H1 (cell line): ENCODE measurements around the gene NEDD4L. TPM values are rescaled to one million over a fixed set of nuclear protein-coding genes. Genes with fewer than 3 reads are reported as not detected.

Source experiments
- POU5F1 ChIP-seq: IDR thresholded peaks from 2 replicates; pipeline ENCODE4 v1.6.1; 2011; ENCODE audit warnings: low read depth, mild to moderate bottlenecking, low read length, moderate library complexity
- TCF12 ChIP-seq: IDR thresholded peaks from 2 replicates; pipeline ENCODE4 v1.6.1; 2011; ENCODE audit warnings: low read depth, mild to moderate bottlenecking, low read length
- polyA plus RNA-seq, 7 experiments: library from polyadenylated mRNA; depleted of rRNA in 3 of 7; stranded (reverse) in 5 of 7; unstranded in 2 of 7; fragments of >200 nt in 5 of 7; fragments of 200-250 nt in 2 of 7; gene quantifications; 1 replicate in 5 of 7; 2 replicates in 1 of 7; 4 replicates in 1 of 7; pipeline versions ENCODE4 v1.2.1 to v1.2.3, GENCODE V29; 2011 to 2013; ENCODE audit warnings: missing spikeins in 2 of 7, mixed read lengths in 2 of 7
- total RNA-seq: library from RNA; stranded (reverse); fragmentation: NEBNext Ultra II Directional; extraction: Animal tissue kit (Norgen Biotek cat#: 25700); gene quantifications from 2 replicates; pipeline ENCODE4 v1.2.1, GENCODE V29; 2021
- TF ChIP-seq, protein P1 (sequence below): fragments of 300-600 bp; sonication (generic); IDR thresholded peaks from 2 replicates; pipeline ENCODE4 v1.7.1; 2012; ENCODE audit warnings: low read length, moderate library complexity, mild to moderate bottlenecking, inconsistent platforms; ENCODE audit not compliant: insufficient replicate concordance
- TF ChIP-seq, protein P2 (sequence below): IDR thresholded peaks from 2 replicates; pipeline ENCODE4 v1.6.1; 2012; ENCODE audit warnings: low read length, inconsistent platforms

NEDD4L gene
- total and polyA plus RNA-seq, 2 of the 8 experiments (the other 6 are each of a cell fraction or from before 2014, with no cell fraction given): 37.3 to 69.8 TPM

DNA sequence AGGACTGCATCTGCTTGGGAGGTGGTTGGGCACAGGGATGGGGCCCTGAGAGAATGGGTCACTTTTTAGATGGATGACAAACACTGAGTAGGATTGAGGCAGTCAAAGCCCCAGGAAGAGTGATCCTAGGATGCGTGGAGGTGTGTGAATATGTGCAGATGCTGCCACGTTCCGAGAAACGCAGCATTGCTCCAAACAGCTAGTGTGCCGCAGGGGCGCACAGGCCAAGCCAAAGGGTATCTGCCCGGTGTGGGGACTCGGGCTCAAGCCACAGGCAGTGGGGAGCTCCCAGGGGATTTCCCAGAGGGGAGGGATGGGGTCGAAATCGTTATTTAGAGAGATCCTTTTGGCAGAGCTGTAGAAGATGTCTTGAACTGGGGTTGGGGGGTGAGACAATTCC lies 310.8 kb downstream of the NEDD4L start (continued):
- TF ChIP-seq, protein P1, sequence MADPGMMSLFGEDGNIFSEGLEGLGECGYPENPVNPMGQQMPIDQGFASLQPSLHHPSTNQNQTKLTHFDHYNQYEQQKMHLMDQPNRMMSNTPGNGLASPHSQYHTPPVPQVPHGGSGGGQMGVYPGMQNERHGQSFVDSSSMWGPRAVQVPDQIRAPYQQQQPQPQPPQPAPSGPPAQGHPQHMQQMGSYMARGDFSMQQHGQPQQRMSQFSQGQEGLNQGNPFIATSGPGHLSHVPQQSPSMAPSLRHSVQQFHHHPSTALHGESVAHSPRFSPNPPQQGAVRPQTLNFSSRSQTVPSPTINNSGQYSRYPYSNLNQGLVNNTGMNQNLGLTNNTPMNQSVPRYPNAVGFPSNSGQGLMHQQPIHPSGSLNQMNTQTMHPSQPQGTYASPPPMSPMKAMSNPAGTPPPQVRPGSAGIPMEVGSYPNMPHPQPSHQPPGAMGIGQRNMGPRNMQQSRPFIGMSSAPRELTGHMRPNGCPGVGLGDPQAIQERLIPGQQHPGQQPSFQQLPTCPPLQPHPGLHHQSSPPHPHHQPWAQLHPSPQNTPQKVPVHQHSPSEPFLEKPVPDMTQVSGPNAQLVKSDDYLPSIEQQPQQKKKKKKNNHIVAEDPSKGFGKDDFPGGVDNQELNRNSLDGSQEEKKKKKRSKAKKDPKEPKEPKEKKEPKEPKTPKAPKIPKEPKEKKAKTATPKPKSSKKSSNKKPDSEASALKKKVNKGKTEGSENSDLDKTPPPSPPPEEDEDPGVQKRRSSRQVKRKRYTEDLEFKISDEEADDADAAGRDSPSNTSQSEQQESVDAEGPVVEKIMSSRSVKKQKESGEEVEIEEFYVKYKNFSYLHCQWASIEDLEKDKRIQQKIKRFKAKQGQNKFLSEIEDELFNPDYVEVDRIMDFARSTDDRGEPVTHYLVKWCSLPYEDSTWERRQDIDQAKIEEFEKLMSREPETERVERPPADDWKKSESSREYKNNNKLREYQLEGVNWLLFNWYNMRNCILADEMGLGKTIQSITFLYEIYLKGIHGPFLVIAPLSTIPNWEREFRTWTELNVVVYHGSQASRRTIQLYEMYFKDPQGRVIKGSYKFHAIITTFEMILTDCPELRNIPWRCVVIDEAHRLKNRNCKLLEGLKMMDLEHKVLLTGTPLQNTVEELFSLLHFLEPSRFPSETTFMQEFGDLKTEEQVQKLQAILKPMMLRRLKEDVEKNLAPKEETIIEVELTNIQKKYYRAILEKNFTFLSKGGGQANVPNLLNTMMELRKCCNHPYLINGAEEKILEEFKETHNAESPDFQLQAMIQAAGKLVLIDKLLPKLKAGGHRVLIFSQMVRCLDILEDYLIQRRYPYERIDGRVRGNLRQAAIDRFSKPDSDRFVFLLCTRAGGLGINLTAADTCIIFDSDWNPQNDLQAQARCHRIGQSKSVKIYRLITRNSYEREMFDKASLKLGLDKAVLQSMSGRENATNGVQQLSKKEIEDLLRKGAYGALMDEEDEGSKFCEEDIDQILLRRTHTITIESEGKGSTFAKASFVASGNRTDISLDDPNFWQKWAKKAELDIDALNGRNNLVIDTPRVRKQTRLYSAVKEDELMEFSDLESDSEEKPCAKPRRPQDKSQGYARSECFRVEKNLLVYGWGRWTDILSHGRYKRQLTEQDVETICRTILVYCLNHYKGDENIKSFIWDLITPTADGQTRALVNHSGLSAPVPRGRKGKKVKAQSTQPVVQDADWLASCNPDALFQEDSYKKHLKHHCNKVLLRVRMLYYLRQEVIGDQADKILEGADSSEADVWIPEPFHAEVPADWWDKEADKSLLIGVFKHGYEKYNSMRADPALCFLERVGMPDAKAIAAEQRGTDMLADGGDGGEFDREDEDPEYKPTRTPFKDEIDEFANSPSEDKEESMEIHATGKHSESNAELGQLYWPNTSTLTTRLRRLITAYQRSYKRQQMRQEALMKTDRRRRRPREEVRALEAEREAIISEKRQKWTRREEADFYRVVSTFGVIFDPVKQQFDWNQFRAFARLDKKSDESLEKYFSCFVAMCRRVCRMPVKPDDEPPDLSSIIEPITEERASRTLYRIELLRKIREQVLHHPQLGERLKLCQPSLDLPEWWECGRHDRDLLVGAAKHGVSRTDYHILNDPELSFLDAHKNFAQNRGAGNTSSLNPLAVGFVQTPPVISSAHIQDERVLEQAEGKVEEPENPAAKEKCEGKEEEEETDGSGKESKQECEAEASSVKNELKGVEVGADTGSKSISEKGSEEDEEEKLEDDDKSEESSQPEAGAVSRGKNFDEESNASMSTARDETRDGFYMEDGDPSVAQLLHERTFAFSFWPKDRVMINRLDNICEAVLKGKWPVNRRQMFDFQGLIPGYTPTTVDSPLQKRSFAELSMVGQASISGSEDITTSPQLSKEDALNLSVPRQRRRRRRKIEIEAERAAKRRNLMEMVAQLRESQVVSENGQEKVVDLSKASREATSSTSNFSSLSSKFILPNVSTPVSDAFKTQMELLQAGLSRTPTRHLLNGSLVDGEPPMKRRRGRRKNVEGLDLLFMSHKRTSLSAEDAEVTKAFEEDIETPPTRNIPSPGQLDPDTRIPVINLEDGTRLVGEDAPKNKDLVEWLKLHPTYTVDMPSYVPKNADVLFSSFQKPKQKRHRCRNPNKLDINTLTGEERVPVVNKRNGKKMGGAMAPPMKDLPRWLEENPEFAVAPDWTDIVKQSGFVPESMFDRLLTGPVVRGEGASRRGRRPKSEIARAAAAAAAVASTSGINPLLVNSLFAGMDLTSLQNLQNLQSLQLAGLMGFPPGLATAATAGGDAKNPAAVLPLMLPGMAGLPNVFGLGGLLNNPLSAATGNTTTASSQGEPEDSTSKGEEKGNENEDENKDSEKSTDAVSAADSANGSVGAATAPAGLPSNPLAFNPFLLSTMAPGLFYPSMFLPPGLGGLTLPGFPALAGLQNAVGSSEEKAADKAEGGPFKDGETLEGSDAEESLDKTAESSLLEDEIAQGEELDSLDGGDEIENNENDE: no peak
- TF ChIP-seq, protein P2, sequence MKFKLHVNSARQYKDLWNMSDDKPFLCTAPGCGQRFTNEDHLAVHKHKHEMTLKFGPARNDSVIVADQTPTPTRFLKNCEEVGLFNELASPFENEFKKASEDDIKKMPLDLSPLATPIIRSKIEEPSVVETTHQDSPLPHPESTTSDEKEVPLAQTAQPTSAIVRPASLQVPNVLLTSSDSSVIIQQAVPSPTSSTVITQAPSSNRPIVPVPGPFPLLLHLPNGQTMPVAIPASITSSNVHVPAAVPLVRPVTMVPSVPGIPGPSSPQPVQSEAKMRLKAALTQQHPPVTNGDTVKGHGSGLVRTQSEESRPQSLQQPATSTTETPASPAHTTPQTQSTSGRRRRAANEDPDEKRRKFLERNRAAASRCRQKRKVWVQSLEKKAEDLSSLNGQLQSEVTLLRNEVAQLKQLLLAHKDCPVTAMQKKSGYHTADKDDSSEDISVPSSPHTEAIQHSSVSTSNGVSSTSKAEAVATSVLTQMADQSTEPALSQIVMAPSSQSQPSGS: no peak
- TF ChIP-seq POU5F1 (no peak), TCF12 (no peak)
